Measurements from ENCODE around the gene SPAG7.

SPAG7 gene

DNA sequence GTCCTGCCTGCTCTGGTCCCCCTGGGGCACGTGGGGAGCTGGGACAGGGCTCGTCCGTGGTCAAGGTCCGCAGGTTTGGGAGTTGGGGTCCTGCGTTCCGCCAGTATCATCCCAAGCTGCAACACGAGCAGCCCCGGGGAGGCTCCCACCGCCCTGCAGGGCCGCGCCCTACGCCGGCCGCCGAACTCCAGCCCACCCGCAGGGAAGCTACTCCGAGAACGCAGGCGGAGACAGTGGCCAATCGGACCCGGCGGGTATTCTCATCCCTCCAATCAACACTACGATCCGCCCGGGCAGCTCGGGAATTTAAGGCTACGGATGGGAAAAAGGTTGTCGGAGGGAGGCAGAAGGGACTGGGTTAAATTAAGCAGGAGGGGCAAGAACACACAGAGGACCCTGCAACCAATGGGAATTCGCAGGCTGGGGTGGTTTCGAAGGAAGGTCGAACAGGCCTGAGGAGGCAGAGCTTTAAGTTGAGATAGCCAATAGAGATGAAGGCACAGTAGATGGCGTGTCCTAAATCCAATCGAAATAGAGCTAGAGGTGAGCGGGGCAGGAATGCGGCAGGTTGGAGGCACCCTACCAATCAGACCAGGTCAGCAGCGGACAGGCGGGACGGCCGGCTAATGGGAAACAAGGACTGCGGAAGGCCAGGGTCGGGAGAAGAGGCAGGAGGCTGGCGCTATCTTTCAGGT is 626 bp downstream of the SPAG7 start (continued):
- TF ChIP-seq SP2 (tag by site-specific recombination; IDR thresholded peaks at IDR 0.05) (peak; percentile 100), ZNF423 (tag by site-specific recombination; IDR thresholded peaks at IDR 0.05) (peak; percentile 77; the same call in 1 of the 2 replicates), ZNF629 (tag by site-specific recombination; IDR thresholded peaks at IDR 0.05) (peak; percentile 40), ZBTB17 (tag by site-specific recombination; IDR thresholded peaks at IDR 0.05) (peak; percentile 95), ZNF600 (tag by site-specific recombination; IDR thresholded peaks at IDR 0.05) (peak; percentile 72), ZNF140 (tag by site-specific recombination; IDR thresholded peaks at IDR 0.05) (no peak), KLF7 (tag by site-specific recombination; IDR thresholded peaks at IDR 0.05; ENCODE audit: borderline replicate concordance) (peak; percentile 94), KLF16 (tag by site-specific recombination; IDR thresholded peaks at IDR 0.05) (peak; percentile 32; the same call in 1 of the 2 replicates), ZIC2 (tag by site-specific recombination; IDR thresholded peaks at IDR 0.05) (peak; percentile 91), ZNF202 (tag by site-specific recombination; IDR thresholded peaks at IDR 0.05; ENCODE audit: borderline replicate concordance) (no peak), ZNF157 (tag by site-specific recombination; IDR thresholded peaks at IDR 0.05) (no peak), GLIS2 (tag by site-specific recombination; IDR thresholded peaks at IDR 0.05) (peak; percentile 88), ZBTB48 (tag by site-specific recombination; IDR thresholded peaks at IDR 0.05) (peak; percentile 91), ZNF394 (tag by site-specific recombination; IDR thresholded peaks at IDR 0.05; ENCODE audit: borderline replicate concordance) (peak; percentile 96), ZBTB7A (tag by site-specific recombination; IDR thresholded peaks at IDR 0.05; ENCODE audit: low read depth) (peak; percentile 40; the same call in 1 of the 2 replicates), ZNF37A (tag by site-specific recombination; IDR thresholded peaks at IDR 0.05) (no peak), ZFP37 (tag by site-specific recombination; IDR thresholded peaks at IDR 0.05) (no peak; the same call in 1 of the 2 replicates), ZNF660 (tag by site-specific recombination; IDR thresholded peaks at IDR 0.05) (peak; percentile 21; the same call in 1 of the 2 replicates), ZNF366 (tag by site-specific recombination; conservative IDR thresholded peaks at IDR 0.05) (peak; percentile 86), ZNF184 (tag by site-specific recombination; IDR thresholded peaks at IDR 0.05) (no peak), ZEB2 (tag by site-specific recombination; IDR thresholded peaks at IDR 0.05) (peak; percentile 41), ZNF792 (tag by site-specific recombination; IDR thresholded peaks at IDR 0.05) (no peak), ZNF2 (tag by site-specific recombination; IDR thresholded peaks at IDR 0.05) (peak; percentile 64; the same call in 1 of the 2 replicates)
- TF ChIP-seq, protein P1, sequence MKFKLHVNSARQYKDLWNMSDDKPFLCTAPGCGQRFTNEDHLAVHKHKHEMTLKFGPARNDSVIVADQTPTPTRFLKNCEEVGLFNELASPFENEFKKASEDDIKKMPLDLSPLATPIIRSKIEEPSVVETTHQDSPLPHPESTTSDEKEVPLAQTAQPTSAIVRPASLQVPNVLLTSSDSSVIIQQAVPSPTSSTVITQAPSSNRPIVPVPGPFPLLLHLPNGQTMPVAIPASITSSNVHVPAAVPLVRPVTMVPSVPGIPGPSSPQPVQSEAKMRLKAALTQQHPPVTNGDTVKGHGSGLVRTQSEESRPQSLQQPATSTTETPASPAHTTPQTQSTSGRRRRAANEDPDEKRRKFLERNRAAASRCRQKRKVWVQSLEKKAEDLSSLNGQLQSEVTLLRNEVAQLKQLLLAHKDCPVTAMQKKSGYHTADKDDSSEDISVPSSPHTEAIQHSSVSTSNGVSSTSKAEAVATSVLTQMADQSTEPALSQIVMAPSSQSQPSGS (tag by site-specific recombination; IDR thresholded peaks at IDR 0.05; ENCODE audit: low read depth): no peak
- TF ChIP-seq, protein P2, sequence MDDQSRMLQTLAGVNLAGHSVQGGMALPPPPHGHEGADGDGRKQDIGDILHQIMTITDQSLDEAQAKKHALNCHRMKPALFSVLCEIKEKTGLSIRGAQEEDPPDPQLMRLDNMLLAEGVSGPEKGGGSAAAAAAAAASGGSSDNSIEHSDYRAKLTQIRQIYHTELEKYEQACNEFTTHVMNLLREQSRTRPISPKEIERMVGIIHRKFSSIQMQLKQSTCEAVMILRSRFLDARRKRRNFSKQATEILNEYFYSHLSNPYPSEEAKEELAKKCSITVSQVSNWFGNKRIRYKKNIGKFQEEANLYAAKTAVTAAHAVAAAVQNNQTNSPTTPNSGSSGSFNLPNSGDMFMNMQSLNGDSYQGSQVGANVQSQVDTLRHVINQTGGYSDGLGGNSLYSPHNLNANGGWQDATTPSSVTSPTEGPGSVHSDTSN (CRISPR knock-in tag; IDR thresholded peaks at IDR 0.05): peak; percentile 96
- TF ChIP-seq, protein P3, sequence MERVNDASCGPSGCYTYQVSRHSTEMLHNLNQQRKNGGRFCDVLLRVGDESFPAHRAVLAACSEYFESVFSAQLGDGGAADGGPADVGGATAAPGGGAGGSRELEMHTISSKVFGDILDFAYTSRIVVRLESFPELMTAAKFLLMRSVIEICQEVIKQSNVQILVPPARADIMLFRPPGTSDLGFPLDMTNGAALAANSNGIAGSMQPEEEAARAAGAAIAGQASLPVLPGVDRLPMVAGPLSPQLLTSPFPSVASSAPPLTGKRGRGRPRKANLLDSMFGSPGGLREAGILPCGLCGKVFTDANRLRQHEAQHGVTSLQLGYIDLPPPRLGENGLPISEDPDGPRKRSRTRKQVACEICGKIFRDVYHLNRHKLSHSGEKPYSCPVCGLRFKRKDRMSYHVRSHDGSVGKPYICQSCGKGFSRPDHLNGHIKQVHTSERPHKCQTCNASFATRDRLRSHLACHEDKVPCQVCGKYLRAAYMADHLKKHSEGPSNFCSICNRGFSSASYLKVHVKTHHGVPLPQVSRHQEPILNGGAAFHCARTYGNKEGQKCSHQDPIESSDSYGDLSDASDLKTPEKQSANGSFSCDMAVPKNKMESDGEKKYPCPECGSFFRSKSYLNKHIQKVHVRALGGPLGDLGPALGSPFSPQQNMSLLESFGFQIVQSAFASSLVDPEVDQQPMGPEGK (tag by site-specific recombination; IDR thresholded peaks at IDR 0.05): peak; percentile 75
- TF ChIP-seq, protein P4, sequence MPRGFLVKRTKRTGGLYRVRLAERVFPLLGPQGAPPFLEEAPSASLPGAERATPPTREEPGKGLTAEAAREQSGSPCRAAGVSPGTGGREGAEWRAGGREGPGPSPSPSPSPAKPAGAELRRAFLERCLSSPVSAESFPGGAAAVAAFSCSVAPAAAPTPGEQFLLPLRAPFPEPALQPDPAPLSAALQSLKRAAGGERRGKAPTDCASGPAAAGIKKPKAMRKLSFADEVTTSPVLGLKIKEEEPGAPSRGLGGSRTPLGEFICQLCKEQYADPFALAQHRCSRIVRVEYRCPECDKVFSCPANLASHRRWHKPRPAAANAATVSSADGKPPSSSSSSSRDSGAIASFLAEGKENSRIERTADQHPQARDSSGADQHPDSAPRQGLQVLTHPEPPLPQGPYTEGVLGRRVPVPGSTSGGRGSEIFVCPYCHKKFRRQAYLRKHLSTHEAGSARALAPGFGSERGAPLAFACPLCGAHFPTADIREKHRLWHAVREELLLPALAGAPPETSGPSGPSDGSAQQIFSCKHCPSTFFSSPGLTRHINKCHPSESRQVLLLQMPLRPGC (tag by site-specific recombination; IDR thresholded peaks at IDR 0.05): 0 out of 2 replicates have a peak, but pooled peaks have one; percentile 10
- TF ChIP-seq, protein P5, sequence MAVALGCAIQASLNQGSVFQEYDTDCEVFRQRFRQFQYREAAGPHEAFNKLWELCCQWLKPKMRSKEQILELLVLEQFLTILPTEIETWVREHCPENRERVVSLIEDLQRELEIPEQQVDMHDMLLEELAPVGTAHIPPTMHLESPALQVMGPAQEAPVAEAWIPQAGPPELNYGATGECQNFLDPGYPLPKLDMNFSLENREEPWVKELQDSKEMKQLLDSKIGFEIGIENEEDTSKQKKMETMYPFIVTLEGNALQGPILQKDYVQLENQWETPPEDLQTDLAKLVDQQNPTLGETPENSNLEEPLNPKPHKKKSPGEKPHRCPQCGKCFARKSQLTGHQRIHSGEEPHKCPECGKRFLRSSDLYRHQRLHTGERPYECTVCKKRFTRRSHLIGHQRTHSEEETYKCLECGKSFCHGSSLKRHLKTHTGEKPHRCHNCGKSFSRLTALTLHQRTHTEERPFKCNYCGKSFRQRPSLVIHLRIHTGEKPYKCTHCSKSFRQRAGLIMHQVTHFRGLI (tag by site-specific recombination; IDR thresholded peaks at IDR 0.05): peak; percentile 73
- TF ChIP-seq, protein P6, sequence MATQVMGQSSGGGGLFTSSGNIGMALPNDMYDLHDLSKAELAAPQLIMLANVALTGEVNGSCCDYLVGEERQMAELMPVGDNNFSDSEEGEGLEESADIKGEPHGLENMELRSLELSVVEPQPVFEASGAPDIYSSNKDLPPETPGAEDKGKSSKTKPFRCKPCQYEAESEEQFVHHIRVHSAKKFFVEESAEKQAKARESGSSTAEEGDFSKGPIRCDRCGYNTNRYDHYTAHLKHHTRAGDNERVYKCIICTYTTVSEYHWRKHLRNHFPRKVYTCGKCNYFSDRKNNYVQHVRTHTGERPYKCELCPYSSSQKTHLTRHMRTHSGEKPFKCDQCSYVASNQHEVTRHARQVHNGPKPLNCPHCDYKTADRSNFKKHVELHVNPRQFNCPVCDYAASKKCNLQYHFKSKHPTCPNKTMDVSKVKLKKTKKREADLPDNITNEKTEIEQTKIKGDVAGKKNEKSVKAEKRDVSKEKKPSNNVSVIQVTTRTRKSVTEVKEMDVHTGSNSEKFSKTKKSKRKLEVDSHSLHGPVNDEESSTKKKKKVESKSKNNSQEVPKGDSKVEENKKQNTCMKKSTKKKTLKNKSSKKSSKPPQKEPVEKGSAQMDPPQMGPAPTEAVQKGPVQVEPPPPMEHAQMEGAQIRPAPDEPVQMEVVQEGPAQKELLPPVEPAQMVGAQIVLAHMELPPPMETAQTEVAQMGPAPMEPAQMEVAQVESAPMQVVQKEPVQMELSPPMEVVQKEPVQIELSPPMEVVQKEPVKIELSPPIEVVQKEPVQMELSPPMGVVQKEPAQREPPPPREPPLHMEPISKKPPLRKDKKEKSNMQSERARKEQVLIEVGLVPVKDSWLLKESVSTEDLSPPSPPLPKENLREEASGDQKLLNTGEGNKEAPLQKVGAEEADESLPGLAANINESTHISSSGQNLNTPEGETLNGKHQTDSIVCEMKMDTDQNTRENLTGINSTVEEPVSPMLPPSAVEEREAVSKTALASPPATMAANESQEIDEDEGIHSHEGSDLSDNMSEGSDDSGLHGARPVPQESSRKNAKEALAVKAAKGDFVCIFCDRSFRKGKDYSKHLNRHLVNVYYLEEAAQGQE (tag by site-specific recombination; IDR thresholded peaks at IDR 0.05): 0 out of 2 replicates have a peak, but pooled peaks have one; percentile 29
